ENCODE measurements around the gene EEF2.
"Not testable (repeated sequence)": the region's sequence is repeated elsewhere in the genome, so short reads cannot be mapped to it uniquely, and the experiment has no call there.

EEF2 gene

GRCh38 chr19:3945838-3946237 lies 39.4 kb downstream of the EEF2 start:
- TF ChIP-seq EZH2phosphoT487 (IDR thresholded peaks at IDR 0.05; ENCODE audit: borderline replicate concordance) (no peak), CTCF (conservative IDR thresholded peaks at IDR 0.05; ENCODE audit: low read length) (no peak)
- no peaks in the 10 kb centered on the region for H3K9me2 ChIP-seq (replicated peaks; ENCODE audit: low read depth, low read length)
- no peaks in the 10 kb centered on the region for H3K27me3 ChIP-seq (ENCODE audit: insufficient read depth, low read length, poor library complexity, severe bottlenecking)
- H3K4me2 ChIP-seq (ENCODE audit: low read depth, low read length, poor library complexity, severe bottlenecking), result no peak overlapping the region
- H4K20me1 ChIP-seq (ENCODE audit: insufficient read depth, low read length, poor library complexity, severe bottlenecking), result no peaks in the 10 kb centered on the region
- no peak overlapping the region for H3K4me3 ChIP-seq (ENCODE audit: low read length, poor library complexity, severe bottlenecking)
- peaks cover 7% of the 10 kb centered on the region for H3K4me1 ChIP-seq (ENCODE audit: insufficient read depth, low read length, poor library complexity, severe bottlenecking)
- no peaks in the 10 kb centered on the region for H3K79me2 ChIP-seq (ENCODE audit: insufficient read depth, low read length)
- H3F3A ChIP-seq (ENCODE audit: low read depth), result no peaks in the 10 kb centered on the region
- no peaks in the 10 kb centered on the region for H3K9me3 ChIP-seq (ENCODE audit: insufficient read depth, low read depth, low read length)
- H3K36me3 ChIP-seq (ENCODE audit: insufficient read depth, low read length), result no peaks in the 10 kb centered on the region
- H2AFZ ChIP-seq (ENCODE audit: low read length), result no peak overlapping the region
- H3K9ac ChIP-seq (ENCODE audit: low read depth, low read length, poor library complexity, severe bottlenecking), result no peak overlapping the region

GRCh38 chr19:3944018-3944721 lies 41.1 kb downstream of the EEF2 start:
- no peaks in the 10 kb centered on the region for H3F3A ChIP-seq (ENCODE audit: low read depth)
- H3K4me3 ChIP-seq (ENCODE audit: low read length, poor library complexity, severe bottlenecking), result no peak overlapping the region
- H3K9ac ChIP-seq (ENCODE audit: low read depth, low read length, poor library complexity, severe bottlenecking), result no peak overlapping the region
- no peaks in the 10 kb centered on the region for H3K27me3 ChIP-seq (ENCODE audit: insufficient read depth, low read length, poor library complexity, severe bottlenecking)
- no peaks in the 10 kb centered on the region for H4K20me1 ChIP-seq (ENCODE audit: insufficient read depth, low read length, poor library complexity, severe bottlenecking)
- no peaks in the 10 kb centered on the region for H3K36me3 ChIP-seq (ENCODE audit: insufficient read depth, low read length)
- H3K9me2 ChIP-seq (replicated peaks; ENCODE audit: low read depth, low read length), result no peaks in the 10 kb centered on the region
- H3K79me2 ChIP-seq (ENCODE audit: insufficient read depth, low read length), result no peaks in the 10 kb centered on the region
- H3K4me2 ChIP-seq (ENCODE audit: low read depth, low read length, poor library complexity, severe bottlenecking), result no peak overlapping the region
- no peak overlapping the region for H2AFZ ChIP-seq (ENCODE audit: low read length)
- no peaks in the 10 kb centered on the region for H3K4me1 ChIP-seq (ENCODE audit: insufficient read depth, low read length, poor library complexity, severe bottlenecking)
- TF ChIP-seq EZH2phosphoT487 (IDR thresholded peaks at IDR 0.05; ENCODE audit: borderline replicate concordance) (no peak), CTCF (conservative IDR thresholded peaks at IDR 0.05; ENCODE audit: low read length) (no peak)
- no peaks in the 10 kb centered on the region for H3K9me3 ChIP-seq (ENCODE audit: insufficient read depth, low read depth, low read length)

- Histone ChIP-seq H3K9me2 (replicated peaks; ENCODE audit: low read depth, low read length) (no peaks in the 10 kb centered on the region), H3K9ac (ENCODE audit: low read depth, low read length, poor library complexity, severe bottlenecking) (no peak overlapping the region), H2AFZ (ENCODE audit: low read length) (no peak overlapping the region), H3K79me2 (ENCODE audit: insufficient read depth, low read length) (no peaks in the 10 kb centered on the region), H3K4me3 (ENCODE audit: low read length, poor library complexity, severe bottlenecking) (no peak overlapping the region), H3K4me1 (ENCODE audit: insufficient read depth, low read length, poor library complexity, severe bottlenecking) (no peaks in the 10 kb centered on the region), H3K9me3 (ENCODE audit: insufficient read depth, low read depth, low read length) (no peaks in the 10 kb centered on the region), H3K4me2 (ENCODE audit: low read depth, low read length, poor library complexity, severe bottlenecking) (no peak overlapping the region), H3K36me3 (ENCODE audit: insufficient read depth, low read length) (no peaks in the 10 kb centered on the region), H4K20me1 (ENCODE audit: insufficient read depth, low read length, poor library complexity, severe bottlenecking) (no peaks in the 10 kb centered on the region), H3F3A (ENCODE audit: low read depth) (no peaks in the 10 kb centered on the region), H3K27me3 (ENCODE audit: insufficient read depth, low read length, poor library complexity, severe bottlenecking) (no peaks in the 10 kb centered on the region)
- no peak for TF ChIP-seq CTCF (conservative IDR thresholded peaks at IDR 0.05; ENCODE audit: low read length)
- no peak for TF ChIP-seq EZH2phosphoT487 (IDR thresholded peaks at IDR 0.05; ENCODE audit: borderline replicate concordance)
Observed at GRCh38 chr19:3942790-3943409, 42.4 kb downstream of the EEF2 start.

- H2AFZ ChIP-seq (ENCODE audit: low read length); H3K9ac ChIP-seq (ENCODE audit: low read depth, low read length, poor library complexity, severe bottlenecking); H3K27me3 ChIP-seq (ENCODE audit: insufficient read depth, low read length, poor library complexity, severe bottlenecking); H3K4me1 ChIP-seq (ENCODE audit: insufficient read depth, low read length, poor library complexity, severe bottlenecking); H3K9me2 ChIP-seq (replicated peaks; ENCODE audit: low read depth, low read length); H3K9me3 ChIP-seq (ENCODE audit: insufficient read depth, low read depth, low read length); H3F3A ChIP-seq (ENCODE audit: low read depth); H3K4me2 ChIP-seq (ENCODE audit: low read depth, low read length, poor library complexity, severe bottlenecking); H3K4me3 ChIP-seq (ENCODE audit: low read length, poor library complexity, severe bottlenecking); H3K36me3 ChIP-seq (ENCODE audit: insufficient read depth, low read length); H4K20me1 ChIP-seq (ENCODE audit: insufficient read depth, low read length, poor library complexity, severe bottlenecking); H3K79me2 ChIP-seq (ENCODE audit: insufficient read depth, low read length): not testable (repeated sequence)
Observed at GRCh38 chr19:3938300-3938950, 46.8 kb downstream of the EEF2 start.

All from Loucy (cell line).